BJ (cell line): ENCODE measurements around the gene MCCC1. TPM values are rescaled to one million over a fixed set of nuclear protein-coding genes. Genes with fewer than 3 reads are reported as not detected.

Experiments
- CTCF ChIA-PET: fragments of 350-600 bp; formaldehyde crosslinking; extraction: SDS; loops from one replicate; lab custom pipeline; 2021; ENCODE audit warnings: antibody characterized with exemption, inconsistent platforms; lab: Yijun Ruan, JAX
- POLR2A ChIA-PET: fragments of 300-600 bp; sonication (Branson Sonifier 250); formaldehyde crosslinking; extraction: SDS; loops from one replicate; lab custom pipeline; 2021; ENCODE audit warnings: antibody characterized with exemption; lab: Charles Lee
- DNase-seq: peaks from one replicate; pipeline ENCODE4 v3.0.0-alpha.2; 2011; ENCODE audit warnings: low read depth
- H3K27me3 ChIP-seq: 2 replicates; pipeline ENCODE4 v1.6.0; 2011; ENCODE audit warnings: low read length; ENCODE audit not compliant: control insufficient read depth, insufficient read depth
- H3K36me3 ChIP-seq: 2 replicates; pipeline ENCODE4 v1.5.1; 2011; ENCODE audit warnings: low read length; ENCODE audit not compliant: control insufficient read depth, insufficient read depth
- H3K4me3 ChIP-seq: 2 replicates; pipeline ENCODE4 v1.5.1; 2011; ENCODE audit warnings: low read depth, mild to moderate bottlenecking, control low read depth, low read length
- CTCF ChIP-seq: IDR thresholded peaks from 2 replicates; pipeline ENCODE4 v1.5.1; 2011; ENCODE audit warnings: low read depth, mild to moderate bottlenecking, control low read depth, inconsistent platforms, low read length, moderate library complexity; ENCODE audit not compliant: insufficient read depth
- polyA plus RNA-seq: library from polyadenylated mRNA; depleted of rRNA; stranded (reverse); fragments of >200 nt; gene quantifications from 2 replicates; pipeline ENCODE4 v1.2.3, GENCODE V29; 2011

The MCCC1 gene
- polyA plus RNA-seq, 1 experiment = 12.5 TPM

- TF ChIP-seq CTCF = no peak
- POLR2A ChIA-PET = no interaction called here
- no peak overlapping the region for H3K4me3 ChIP-seq
- H3K36me3 ChIP-seq = no peaks in the 10 kb centered on the region
- DNase-seq = no peak
- CTCF ChIA-PET = no interaction called here
- H3K27me3 ChIP-seq = no peaks in the 10 kb centered on the region
Measured at GRCh38 chr3:182983876-182984275, 115.4 kb downstream of the MCCC1 start.

GRCh38 chr3:182981038-182981380 is 118.3 kb downstream of the MCCC1 start:
- ChIA-PET POLR2A (no interaction called here), CTCF (no interaction called here)
- no peak for TF ChIP-seq CTCF
- Histone ChIP-seq H3K4me3 (peak overlapping the region; percentile 76), H3K27me3 (no peaks in the 10 kb centered on the region), H3K36me3 (no peaks in the 10 kb centered on the region)
- no peak for DNase-seq

- ChIA-PET POLR2A (no interaction called here), CTCF (no interaction called here)
- no peak for TF ChIP-seq CTCF
Measured at GRCh38 chr3:182980204-182981037, 118.9 kb downstream of the MCCC1 start, which contains the start of gene DCUN1D1. TSS of gene DCUN1D1 (minus strand) at chr3:182980538. CDS start at chr3:182980489, 49 bp downstream.

GRCh38 chr3:182979674-182980191 is 119.6 kb downstream of the MCCC1 start:
- Histone ChIP-seq H3K27me3 (no peaks in the 10 kb centered on the region), H3K36me3 (no peaks in the 10 kb centered on the region), H3K4me3 (peak overlapping the region; percentile 76)
- ChIA-PET CTCF (interaction anchor here (0.7 kb wide), 1 partner anchor 114 kb away, joined by 3 read pairs; no protein-coding TSS in a partner anchor), POLR2A (interaction anchor here (0.5 kb wide), 1 partner anchor 108 kb away, joined by 3 read pairs; no protein-coding TSS in a partner anchor)
- no peak for TF ChIP-seq CTCF
- no peak for DNase-seq

More at GRCh38 chr3:182980204-182981037, 118.9 kb downstream of the MCCC1 start, which contains the start of gene DCUN1D1:
- H3K27me3 ChIP-seq = no peaks in the 10 kb centered on the region
- H3K4me3 ChIP-seq = peak within 1 kb of the TSS; percentile 76
- DNase-seq = peak; percentile 11
- H3K36me3 ChIP-seq = no peaks in the 10 kb centered on the region

- no peak for TF ChIP-seq CTCF
- ChIA-PET POLR2A (interaction anchor here (0.5 kb wide), 1 partner anchor 109 kb away, joined by 3 read pairs; no protein-coding TSS in a partner anchor), CTCF (interaction anchor here (0.7 kb wide), 1 partner anchor 115 kb away, joined by 3 read pairs; no protein-coding TSS in a partner anchor)
- no peak for DNase-seq
- H3K27me3 ChIP-seq = no peaks in the 10 kb centered on the region
- H3K4me3 ChIP-seq = peak overlapping the region; percentile 76
- H3K36me3 ChIP-seq = no peaks in the 10 kb centered on the region
Measured at GRCh38 chr3:182979103-182979673, 120.1 kb downstream of the MCCC1 start.
